HEK293T (cell line): ENCODE measurements around the gene ARHGEF10L.

Experiments
- ARNT ChIP-seq: fragments of 450-650 bp; IDR thresholded peaks from 2 replicates; pipeline ENCODE4 v1.6.1; 2017; ENCODE audit warnings: mild to moderate bottlenecking
- BHLHE40 ChIP-seq: fragments of 450-650 bp; IDR thresholded peaks from 2 replicates; pipeline ENCODE4 v1.6.1; 2016; ENCODE audit warnings: mild to moderate bottlenecking, moderate library complexity, borderline replicate concordance
- CTBP1 ChIP-seq: fragments of 450-650 bp; IDR thresholded peaks from 2 replicates; pipeline ENCODE4 v1.6.1; 2016; ENCODE audit warnings: borderline replicate concordance
- ELF4 ChIP-seq: fragments of 450-650 bp; IDR thresholded peaks from 2 replicates; pipeline ENCODE4 v1.6.1; 2017; ENCODE audit warnings: antibody characterized with exemption
- LEF1 ChIP-seq: fragments of 450-650 bp; IDR thresholded peaks from 2 replicates; pipeline ENCODE4 v1.6.1; 2017; ENCODE audit warnings: mild to moderate bottlenecking, borderline replicate concordance
- SUZ12 ChIP-seq: fragments of 450-650 bp; IDR thresholded peaks from 2 replicates; pipeline ENCODE4 v1.6.1; 2016; ENCODE audit warnings: mild to moderate bottlenecking
- ZNF384 ChIP-seq: fragments of 450-650 bp; IDR thresholded peaks from 2 replicates; pipeline ENCODE4 v1.6.1; 2016

DNA sequence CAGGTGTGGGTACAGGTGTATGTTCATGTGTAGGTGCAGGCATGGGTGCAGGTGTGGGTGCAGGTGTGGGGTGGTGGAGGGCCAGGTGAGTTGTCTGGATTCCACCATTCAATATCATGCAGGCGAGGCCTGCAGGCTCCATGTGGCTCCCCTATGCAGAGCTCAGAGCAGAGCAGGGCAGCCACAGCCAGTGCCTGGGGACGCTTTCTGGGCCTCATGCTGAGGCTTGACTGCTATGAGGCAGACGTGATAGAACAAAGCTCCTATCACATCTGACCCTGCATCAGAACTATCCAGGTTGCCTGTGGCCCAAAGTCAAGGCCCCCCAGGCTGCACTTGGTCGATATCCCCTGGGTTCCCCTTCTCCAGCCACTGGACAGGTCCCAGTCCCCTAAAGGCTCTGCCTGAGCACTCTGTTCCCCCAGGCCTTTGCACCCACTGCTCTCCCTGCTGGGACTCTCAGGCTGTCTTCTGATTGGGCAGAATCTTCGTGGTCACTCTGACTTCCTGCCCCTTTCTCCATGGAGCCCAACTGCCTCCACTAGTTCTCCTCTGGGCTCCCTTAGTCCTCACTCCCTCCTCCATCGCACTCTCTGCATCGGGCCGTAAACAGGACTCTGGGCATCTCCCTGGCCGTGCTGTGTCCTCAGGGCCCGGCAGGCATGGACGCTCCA, 137.0 kb downstream of the ARHGEF10L start:
- no peak for TF ChIP-seq ZNF384
- TF ChIP-seq BHLHE40: no peak
- TF ChIP-seq SUZ12: no peak
- no peak for TF ChIP-seq ARNT
- TF ChIP-seq LEF1: no peak
- no peak for TF ChIP-seq CTBP1
- TF ChIP-seq ELF4: no peak
